Gastrocnemius medialis (tissue), 4 donors: ENCODE data around the gene TMEM126A. TPM values are rescaled to one million over a fixed set of nuclear protein-coding genes. Genes with fewer than 3 reads are reported as not detected.
"Not testable (repeated sequence)": the region's sequence is repeated elsewhere in the genome, so short reads cannot be mapped to it uniquely, and the experiment has no call there.

ENCODE experiments used
- ATAC-seq, 2 donors: fragments of 150-250 bp; one replicate each; pipeline ENCODE4 v1.9.1; 2016
- DNase-seq, 2 donors: peaks; one replicate each; pipeline ENCODE4 v3.0.0-alpha.2; 2019
- H3K27ac ChIP-seq, 4 donors: fragments of 200-600 bp; sonication (generic); 1 replicate in 1 of 4; 2 replicates in 3 of 4; pipeline ENCODE4 v1.5.1; 2016 to 2018; ENCODE audit warnings: mild to moderate bottlenecking in 2 of 4, moderate library complexity in 1 of 4
- H3K27me3 ChIP-seq, 3 donors: fragments of 200-600 bp; sonication (generic) in 2 of 3; 1 replicate in 1 of 3; 2 replicates in 2 of 3; pipeline versions ENCODE4 v1.5.1 to v1.6.0; 2016 to 2019; ENCODE audit warnings: mild to moderate bottlenecking in 1 of 3, moderate library complexity in 1 of 3
- H3K36me3 ChIP-seq, 2 donors: fragments of 200-600 bp; sonication (generic) in 1 of 2; one replicate each; pipeline ENCODE4 v1.5.1; 2017 to 2018
- H3K4me1 ChIP-seq, 2 donors: fragments of 200-600 bp; sonication (generic) in 1 of 2; one replicate each; pipeline ENCODE4 v1.5.1; 2016 to 2017; ENCODE audit warnings: mild to moderate bottlenecking in 2 of 2
- H3K4me3 ChIP-seq, 4 donors: fragments of 200-600 bp; sonication (generic) in 3 of 4; 1 replicate in 1 of 4; 2 replicates in 3 of 4; pipeline ENCODE4 v1.5.1; 2016 to 2019; ENCODE audit warnings: mild to moderate bottlenecking in 2 of 4
- H3K9me3 ChIP-seq, 3 donors: fragments of 200-600 bp; sonication (generic) in 2 of 3; 1 replicate in 1 of 3; 2 replicates in 2 of 3; pipeline ENCODE4 v1.5.1; 2016 to 2019
- CTCF ChIP-seq, 5 experiments: fragments of 450-650 bp in 3 of 5; fragments of 200-600 bp in 2 of 5; sonication (generic) in 2 of 5; IDR thresholded peaks in 4 of 5; conservative IDR thresholded peaks in 1 of 5; 1 replicate in 4 of 5; 2 replicates in 1 of 5; pipeline ENCODE4 v1.5.1; 2016 to 2019; ENCODE audit warnings: antibody characterized with exemption in 5 of 5, mild to moderate bottlenecking in 3 of 5, moderate library complexity in 3 of 5
- POLR2A ChIP-seq, 2 donors: fragments of 450-650 bp; IDR thresholded peaks; one replicate each; pipeline ENCODE4 v1.6.1; 2017; ENCODE audit warnings: antibody characterized with exemption in 2 of 2, mild to moderate bottlenecking in 2 of 2, moderate library complexity in 2 of 2
- in situ Hi-C, 4 donors: fragments of 200-750 bp; cut with MboI; loops; one replicate each; pipeline versions ENCODE4 v1.15.0 to v1.8.0; 2017; ENCODE audit warnings: low sequenced_read_pairs in 4 of 4
- intact Hi-C: fragments of 100-400 bp; cut with DNase I; formaldehyde crosslinking; loops from one replicate; pipeline ENCODE4 v1.15.1; 2023; ENCODE audit warnings: low total_unique reads
- total RNA-seq, 4 donors: library from RNA; depleted of rRNA; stranded (reverse); fragments of >200 nt; gene quantifications; one replicate each; pipeline versions ENCODE4 v1.1.0 to v1.2.3, GENCODE V29; 2016

Gene TMEM126A
- 10 to 100 TPM; 23.9 to 46.8 (median 35.3) TPM for total RNA-seq

- peak within 1 kb of the TSS; percentile 65 to 80 (median 72) for H3K4me3 ChIP-seq
- ATAC-seq (peak; percentile 96), DNase-seq (peak; percentile 81 to 86)
- H3K9me3 ChIP-seq = no peaks in the 10 kb centered on the region
- intact Hi-C loops = loop anchor here (1.0 to 5.0 kb wide), 3 partner anchors 17 to 600 kb away; partner anchors contain the start of gene CREBZF
- TF ChIP-seq POLR2A (IDR thresholded peaks at IDR 0.05) = peak; percentile 34 to 56
- no peak for TF ChIP-seq CTCF (IDR thresholded peaks at IDR 0.05 in 4 of 5, conservative IDR thresholded peaks at IDR 0.05 in 1 of 5)
- in situ Hi-C loops = loop anchor here in 1 of 4 donors (25.0 kb wide), 1 partner anchor 415 kb away; the partner anchor contains the start of gene PICALM
- H3K27me3 ChIP-seq = no peaks in the 10 kb centered on the region
- H3K36me3 ChIP-seq = no peaks in the 10 kb centered on the region
- H3K4me1 ChIP-seq = peaks cover 14 to 19% of the 10 kb centered on the region in 2 donors
- peak within 1 kb of the TSS; percentile 80 to 89 (median 88) for H3K27ac ChIP-seq
These were observed at the start of gene TMEM126A for GRCh38 chr11:85647604-85648299. Gene TMEM126A, plus strand, starts transcription at chr11:85647967. Its CDS starts 2,289 bp downstream, at chr11:85650256.

GRCh38 chr11:85599083-85599482, 48.7 kb upstream of the TMEM126A start:
- H3K36me3 ChIP-seq = no peaks in the 10 kb centered on the region
- H3K9me3 ChIP-seq = no peaks in the 10 kb centered on the region
- in situ Hi-C loops = loop anchor here in 2 of 4 donors (25.0 kb wide), 1 partner anchor 238 kb away; no protein-coding TSS in a partner anchor
- intact Hi-C loops = loop anchor here (10.0 kb wide), 2 partner anchors 226 to 616 kb away; no protein-coding TSS in a partner anchor
- no peak overlapping the region for H3K27ac ChIP-seq
- DNase-seq (no peak), ATAC-seq (no peak)
- TF ChIP-seq POLR2A (IDR thresholded peaks at IDR 0.05) (no peak), CTCF (IDR thresholded peaks at IDR 0.05 in 4 of 5, conservative IDR thresholded peaks at IDR 0.05 in 1 of 5) (no peak)
- no peaks in the 10 kb centered on the region for H3K4me1 ChIP-seq
- H3K4me3 ChIP-seq = no peak overlapping the region
- H3K27me3 ChIP-seq = no peaks in the 10 kb centered on the region

GRCh38 chr11:85602526-85603213, 45.1 kb upstream of the TMEM126A start:
- Histone ChIP-seq H3K9me3 (no peaks in the 10 kb centered on the region), H3K27me3 (no peaks in the 10 kb centered on the region), H3K27ac (no peak overlapping the region), H3K4me1 (no peaks in the 10 kb centered on the region), H3K36me3 (no peaks in the 10 kb centered on the region), H3K4me3 (no peak overlapping the region)
- TF ChIP-seq POLR2A (IDR thresholded peaks at IDR 0.05) (no peak), CTCF (IDR thresholded peaks at IDR 0.05 in 4 of 5, conservative IDR thresholded peaks at IDR 0.05 in 1 of 5) (no peak)
- DNase-seq (no peak), ATAC-seq (no peak)
- intact Hi-C loops (no loop called here), in situ Hi-C loops (loop anchor here in 2 of 4 donors (25.0 kb wide), 2 partner anchors 235 to 635 kb away; partner anchors contain the start of gene EED (in 1 of the 2))

- intact Hi-C loops = no loop called here
- DNase-seq (no peak), ATAC-seq (no peak)
- H3K27ac ChIP-seq = no peak overlapping the region
- H3K4me1 ChIP-seq = no peaks in the 10 kb centered on the region
- H3K4me3 ChIP-seq = no peak overlapping the region
- H3K36me3 ChIP-seq = no peaks in the 10 kb centered on the region
- TF ChIP-seq CTCF (IDR thresholded peaks at IDR 0.05 in 4 of 5, conservative IDR thresholded peaks at IDR 0.05 in 1 of 5) (no peak), POLR2A (IDR thresholded peaks at IDR 0.05) (no peak)
- H3K9me3 ChIP-seq = no peaks in the 10 kb centered on the region
- H3K27me3 ChIP-seq = no peaks in the 10 kb centered on the region
- in situ Hi-C loops = loop anchor here in 2 of 4 donors (25.0 kb wide), 2 partner anchors 234 to 634 kb away; partner anchors contain the start of gene EED (in 1 of the 2)
These were observed 44.5 kb upstream of the TMEM126A start for GRCh38 chr11:85603220-85603619.

- in situ Hi-C loops = loop anchor here in 2 of 4 donors (25.0 kb wide), 2 partner anchors 231 to 631 kb away; partner anchors contain the start of gene EED (in 1 of the 2)
- H3K4me1 ChIP-seq, H3K27ac ChIP-seq, H3K9me3 ChIP-seq, H3K4me3 ChIP-seq, H3K27me3 ChIP-seq, H3K36me3 ChIP-seq, ATAC-seq, intact Hi-C loops, DNase-seq: not testable (repeated sequence)
These were observed 41.5 kb upstream of the TMEM126A start for GRCh38 chr11:85606237-85606636.

- intact Hi-C loops, H3K27ac ChIP-seq, H3K27me3 ChIP-seq, ATAC-seq, H3K4me1 ChIP-seq, H3K36me3 ChIP-seq, DNase-seq, H3K4me3 ChIP-seq, H3K9me3 ChIP-seq: not testable (repeated sequence)
- in situ Hi-C loops = loop anchor here in 2 of 4 donors (25.0 kb wide), 2 partner anchors 229 to 629 kb away; partner anchors contain the start of gene EED (in 1 of the 2)
These were observed 39.1 kb upstream of the TMEM126A start for GRCh38 chr11:85608621-85609020.

- H3K4me1 ChIP-seq, H3K27me3 ChIP-seq, H3K36me3 ChIP-seq, ATAC-seq, DNase-seq, intact Hi-C loops, H3K27ac ChIP-seq, H3K9me3 ChIP-seq, H3K4me3 ChIP-seq: not testable (repeated sequence)
- in situ Hi-C loops = loop anchor here in 2 of 4 donors (25.0 kb wide), 2 partner anchors 228 to 628 kb away; partner anchors contain the start of gene EED (in 1 of the 2)
These were observed 38.5 kb upstream of the TMEM126A start for GRCh38 chr11:85609286-85609685.
